Stimulated activated CD4-positive, alpha-beta T cell treated with anti-CD3 and anti-CD28 coated beads, TNF-alpha, amount 100 ng/mL, for 24 hours (primary cell): Measurements from ENCODE around the gene GJE1.
A peak's percentile ranks its signal among the peaks of the same experiment; 100 is the strongest.
"Not testable (repeated sequence)": the region's sequence is repeated elsewhere in the genome, so short reads cannot be mapped to it uniquely, and the experiment has no call there.

Source experiments
- DNase-seq, 3 experiments: peaks; one replicate each; pipeline ENCODE4 v3.0.0-alpha.2; 2020; ENCODE audit warnings: low read depth in 3 of 3

GJE1 gene, protein sequence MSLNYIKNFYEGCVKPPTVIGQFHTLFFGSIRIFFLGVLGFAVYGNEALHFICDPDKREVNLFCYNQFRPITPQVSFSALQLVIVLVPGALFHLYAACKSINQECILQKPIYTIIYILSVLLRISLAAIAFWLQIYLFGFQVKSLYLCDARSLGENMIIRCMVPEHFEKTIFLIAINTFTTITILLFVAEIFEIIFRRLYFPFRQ

DNA sequence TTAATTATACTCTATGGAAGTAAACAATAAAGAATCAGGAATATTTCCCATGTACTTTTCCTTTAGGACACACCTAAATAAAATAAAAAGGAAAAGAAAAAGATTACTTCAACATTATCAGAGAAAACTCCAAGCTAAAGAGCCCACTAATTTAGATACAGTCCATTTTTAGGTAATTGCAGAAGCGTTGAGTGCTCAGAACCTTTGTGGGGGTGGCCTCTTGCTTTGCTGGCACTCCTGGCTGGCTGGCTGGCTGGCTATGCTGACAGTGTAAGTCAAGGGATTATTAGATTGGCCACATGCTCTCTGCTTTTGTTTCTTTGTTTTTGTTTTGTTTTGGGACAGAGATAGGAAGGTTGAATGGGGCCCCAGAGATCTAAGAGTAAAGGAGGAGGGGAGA, at the start of gene GJE1:
TSS of gene GJE1 (plus strand) at position 301 of the 400 bp plus-strand sequence. CDS start 234 bp downstream, outside the sequence.
- DNase-seq, result no peak

DNA sequence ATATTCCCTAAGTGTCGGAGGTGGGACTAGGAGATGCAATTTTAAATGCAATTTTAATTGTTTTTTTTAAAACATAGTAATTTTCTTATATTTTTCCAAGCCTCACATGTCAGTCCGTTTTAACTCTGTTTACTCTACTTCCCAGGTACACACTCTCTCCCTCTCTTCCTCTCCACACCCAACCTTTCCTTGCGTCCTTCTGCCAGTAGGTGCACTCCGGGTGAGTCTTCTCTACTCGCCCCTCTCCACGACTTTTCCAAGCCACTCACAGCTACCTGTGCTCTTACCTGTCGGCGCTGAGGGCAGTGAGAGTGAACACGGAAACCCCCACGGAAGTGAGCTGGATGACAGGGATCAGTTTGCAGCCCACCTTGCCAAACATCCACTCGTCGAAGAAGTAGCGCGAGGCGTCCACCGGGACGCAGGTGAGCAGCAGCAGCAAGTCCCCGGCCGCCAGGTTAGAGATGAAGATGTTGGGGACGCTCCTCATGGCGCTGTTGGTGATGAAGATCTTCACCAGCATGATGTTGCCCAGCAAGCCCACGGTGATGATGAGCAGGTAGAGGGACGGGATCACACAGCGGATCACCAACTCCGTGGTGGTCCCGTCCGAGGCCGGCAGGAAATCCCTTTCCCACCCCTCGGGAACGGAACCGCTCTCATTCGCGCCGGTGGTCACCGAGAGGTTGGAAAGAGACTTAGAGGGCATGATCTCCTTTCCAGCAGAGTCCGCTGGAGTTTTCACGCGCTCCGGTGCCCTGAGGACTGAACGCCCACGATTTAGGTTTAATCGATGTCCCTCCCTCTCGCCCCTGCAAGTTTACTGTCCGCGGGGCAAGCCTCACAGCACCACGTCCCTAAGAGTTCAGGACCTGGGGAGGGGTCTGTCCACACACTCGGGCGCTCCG, 44.5 kb upstream of the GJE1 start:
- no peak for DNase-seq

DNA sequence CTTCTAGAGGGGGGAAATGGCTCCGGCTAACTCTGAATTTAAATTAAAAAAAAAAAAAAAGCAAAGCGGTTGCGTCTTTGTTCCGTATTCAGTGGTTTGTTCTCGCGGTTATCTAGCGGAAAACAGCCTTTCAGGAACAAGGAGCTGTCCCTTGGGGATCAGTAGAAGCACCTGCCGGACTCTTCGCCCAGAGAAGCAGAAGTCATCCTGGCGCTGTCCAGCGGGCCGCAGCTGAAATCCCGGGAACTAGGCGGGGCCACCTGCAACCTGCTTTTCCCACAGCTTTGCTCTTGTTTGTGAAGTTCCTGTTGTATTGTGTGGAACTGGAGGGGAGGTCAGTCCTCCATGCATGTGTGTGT, 43.9 kb upstream of the GJE1 start:
- no peak for DNase-seq

DNA sequence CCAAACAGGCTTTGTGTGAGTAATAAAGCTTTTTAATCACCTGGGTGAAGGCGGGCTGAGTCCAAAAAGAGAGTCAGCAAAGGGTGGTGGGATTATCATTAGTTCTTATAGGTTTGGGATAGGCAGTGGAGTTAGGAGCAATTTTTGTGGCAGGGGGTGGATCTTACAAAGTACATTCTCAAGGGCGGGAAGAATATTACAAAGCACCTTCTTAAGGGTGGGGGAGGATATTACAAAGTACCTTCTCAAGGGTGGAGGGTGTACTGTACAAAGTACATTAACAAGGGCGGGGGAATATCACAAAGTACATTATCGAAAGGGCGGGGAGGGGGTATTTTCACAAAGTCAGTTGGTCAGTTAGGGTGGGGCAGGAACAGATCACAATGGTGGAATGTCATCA, 27.9 kb upstream of the GJE1 start:
- DNase-seq, result not testable (repeated sequence)

DNA sequence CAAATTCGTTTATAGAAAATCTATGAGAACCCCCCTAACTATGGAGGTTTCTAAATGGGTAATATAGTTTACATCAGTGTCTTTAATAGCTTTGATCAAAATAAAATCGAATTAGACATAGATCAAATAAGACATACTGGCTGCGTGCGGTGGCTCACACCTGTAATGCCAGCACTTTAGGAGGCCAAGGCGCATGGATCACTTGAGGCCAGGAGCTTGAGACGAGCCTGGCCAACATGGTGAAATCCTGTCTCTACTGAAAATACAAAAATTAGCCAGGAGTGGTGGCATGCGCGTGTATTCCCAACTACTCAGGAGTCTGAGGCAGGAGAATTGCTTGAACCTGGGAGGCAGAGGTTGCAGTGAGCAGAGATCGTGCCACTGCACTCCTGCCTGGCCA, 21.9 kb upstream of the GJE1 start:
- DNase-seq, result not testable (repeated sequence)

DNA sequence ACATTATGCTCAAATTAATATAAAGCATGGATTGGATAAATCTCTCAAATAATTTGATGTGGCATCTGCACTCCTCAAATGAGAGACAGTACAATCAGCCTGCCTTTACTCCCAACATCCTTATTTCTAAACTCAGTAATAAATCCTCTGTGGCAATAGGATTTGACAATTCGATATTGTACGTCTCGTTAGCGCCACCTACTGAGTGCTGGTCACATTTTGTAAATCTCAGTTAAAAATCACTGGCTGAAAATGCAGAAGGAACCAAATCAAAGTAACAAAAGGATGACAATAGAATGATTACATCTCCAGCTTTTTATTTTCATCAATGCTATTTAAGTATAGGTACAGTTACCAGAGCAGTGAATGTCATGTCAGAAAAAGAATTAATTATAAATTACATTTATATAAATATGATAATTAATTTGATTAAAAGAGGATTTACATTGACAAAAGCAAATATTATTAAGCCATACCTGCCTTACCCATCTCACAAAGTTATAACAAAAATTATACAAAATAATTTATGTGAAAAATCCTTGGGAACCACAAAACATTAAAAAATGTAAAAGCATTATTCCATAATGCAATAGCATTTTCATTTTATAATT, 20.2 kb upstream of the GJE1 start:
- DNase-seq, result peak; percentile 21 to 63 (median 62)

DNA sequence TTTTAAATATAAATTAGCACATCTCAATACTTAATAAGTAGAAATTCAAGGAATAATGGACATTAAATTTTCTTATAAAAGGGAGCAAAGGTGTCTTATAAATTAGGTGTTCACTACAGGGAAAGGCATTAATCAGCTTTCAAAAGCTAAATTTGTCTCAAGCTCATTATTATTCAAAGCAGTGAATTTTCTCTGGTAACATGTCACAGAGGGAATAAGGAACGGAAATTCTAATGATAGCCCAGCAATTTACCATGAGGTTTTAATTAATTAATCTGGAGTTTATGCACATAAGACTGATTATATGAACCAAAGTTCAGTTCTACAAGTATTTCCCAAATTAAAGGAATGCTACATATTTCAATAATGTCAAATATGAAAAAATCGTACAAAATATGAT, 15.4 kb upstream of the GJE1 start:
- no peak for DNase-seq

DNA sequence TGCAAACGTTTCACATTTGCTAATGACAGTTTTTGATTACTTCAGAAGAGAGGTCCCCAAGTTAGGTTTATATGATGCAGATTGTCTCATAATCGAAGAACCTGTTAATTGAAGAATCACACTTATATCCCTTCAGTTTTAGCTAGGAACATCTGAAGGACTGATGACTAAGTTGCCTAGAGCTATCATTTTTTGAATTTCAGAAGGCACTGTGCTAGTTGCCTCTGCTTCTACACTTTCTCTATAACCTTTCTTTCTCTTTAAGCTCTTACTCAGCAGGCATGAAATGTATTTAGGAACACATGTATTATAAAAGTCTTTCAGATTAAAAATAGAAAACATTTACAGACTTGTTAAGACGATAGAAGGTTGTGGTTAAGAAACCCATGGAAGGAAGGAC, 14.4 kb upstream of the GJE1 start:
- DNase-seq, result no peak

DNA sequence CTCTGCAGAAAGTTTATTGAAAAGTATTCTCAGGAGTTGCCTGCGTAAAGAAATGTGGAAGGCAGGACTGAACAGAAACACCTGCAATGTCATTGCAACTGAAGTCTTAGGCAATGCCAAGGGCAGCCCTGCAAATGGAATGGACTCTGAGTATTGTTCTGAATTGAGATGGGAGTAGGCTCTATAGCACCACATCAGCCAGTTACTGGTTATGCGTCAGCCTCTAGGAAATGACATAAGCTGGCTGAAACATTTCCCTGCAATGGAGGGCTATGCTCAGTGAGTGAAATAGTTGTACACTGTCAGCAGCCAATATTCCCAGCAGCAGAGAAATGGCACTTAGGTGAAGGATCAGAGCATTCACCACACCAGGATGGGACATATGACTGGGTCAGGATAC, 13.8 kb upstream of the GJE1 start:
- DNase-seq, result no peak

DNA sequence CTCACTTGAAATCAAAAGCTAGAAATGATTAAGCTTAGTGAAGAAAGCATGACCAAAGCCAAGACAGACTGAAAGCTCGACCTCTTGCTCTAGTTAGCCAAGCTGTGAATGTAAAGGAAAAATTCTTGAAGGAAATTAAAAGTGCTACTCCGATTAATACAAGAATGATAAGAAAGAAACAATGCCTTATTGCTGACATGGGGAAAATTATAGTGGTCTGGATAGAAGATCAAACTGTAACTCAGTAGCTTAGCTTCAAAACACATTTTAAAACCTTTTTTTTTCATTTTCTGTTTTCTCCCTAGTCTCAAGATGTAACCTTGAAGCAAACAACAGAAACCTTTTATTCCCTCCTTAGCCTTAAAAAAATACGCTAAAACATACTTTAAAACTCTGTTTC, 11.4 kb upstream of the GJE1 start:
- DNase-seq, result no peak

DNA sequence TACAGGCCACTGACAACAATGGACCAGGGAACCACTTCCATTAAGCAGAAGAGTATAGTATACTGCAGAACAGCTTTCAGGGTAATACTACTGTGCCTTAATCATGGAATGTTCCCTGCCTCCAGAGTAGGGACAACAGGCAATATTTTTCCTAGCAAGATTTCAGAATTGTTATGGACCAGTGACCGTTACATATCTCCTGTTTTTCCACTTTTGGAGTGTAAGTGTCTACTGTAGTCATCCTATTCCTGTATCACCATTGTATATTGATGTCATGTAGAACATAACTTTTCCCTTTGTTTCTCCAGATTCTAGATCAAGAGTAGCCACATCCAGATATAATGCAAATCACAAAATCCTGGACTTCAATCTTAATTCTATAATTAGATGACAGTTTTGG, 1.9 kb upstream of the GJE1 start:
- DNase-seq, result no peak

DNA sequence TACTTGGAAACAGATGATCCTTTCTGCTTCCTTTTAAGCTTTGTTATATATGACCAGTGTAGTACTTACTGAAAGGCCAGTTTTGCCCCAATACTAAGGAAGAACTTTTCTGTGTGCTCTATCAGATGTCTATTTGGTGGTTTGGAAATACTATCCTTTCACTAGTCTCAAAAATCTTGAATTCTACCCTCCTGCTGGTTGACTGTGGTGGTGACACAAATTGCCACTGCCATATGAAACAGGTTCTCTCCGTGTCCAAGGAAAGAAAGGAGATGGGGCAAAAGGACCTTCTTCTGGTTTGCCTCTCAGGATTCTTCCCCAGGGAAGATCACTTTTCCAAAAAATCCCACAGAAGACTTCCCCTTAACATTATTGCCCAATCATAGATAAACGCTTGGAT, 6.2 kb downstream of the GJE1 start:
- DNase-seq, result no peak

DNA sequence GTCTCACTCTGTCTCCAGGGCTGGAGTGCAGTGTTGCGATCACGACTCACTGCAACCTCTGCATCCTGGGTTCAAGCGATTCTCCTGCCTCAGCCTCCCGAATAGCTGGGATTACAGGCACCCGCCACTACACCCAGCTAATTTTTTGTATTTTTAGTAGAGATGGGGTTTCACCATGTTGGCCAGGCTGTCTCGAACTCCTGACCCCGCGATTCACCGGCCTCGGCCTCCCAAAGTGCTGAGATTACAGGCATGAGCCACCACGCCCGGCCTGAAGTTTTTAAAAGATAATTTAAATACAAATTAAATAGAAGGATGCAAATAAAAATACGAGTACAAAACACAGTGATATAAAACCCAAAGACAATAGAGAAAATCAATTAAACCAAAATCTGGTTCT, 8.8 kb downstream of the GJE1 start:
- not testable (repeated sequence) for DNase-seq

DNA sequence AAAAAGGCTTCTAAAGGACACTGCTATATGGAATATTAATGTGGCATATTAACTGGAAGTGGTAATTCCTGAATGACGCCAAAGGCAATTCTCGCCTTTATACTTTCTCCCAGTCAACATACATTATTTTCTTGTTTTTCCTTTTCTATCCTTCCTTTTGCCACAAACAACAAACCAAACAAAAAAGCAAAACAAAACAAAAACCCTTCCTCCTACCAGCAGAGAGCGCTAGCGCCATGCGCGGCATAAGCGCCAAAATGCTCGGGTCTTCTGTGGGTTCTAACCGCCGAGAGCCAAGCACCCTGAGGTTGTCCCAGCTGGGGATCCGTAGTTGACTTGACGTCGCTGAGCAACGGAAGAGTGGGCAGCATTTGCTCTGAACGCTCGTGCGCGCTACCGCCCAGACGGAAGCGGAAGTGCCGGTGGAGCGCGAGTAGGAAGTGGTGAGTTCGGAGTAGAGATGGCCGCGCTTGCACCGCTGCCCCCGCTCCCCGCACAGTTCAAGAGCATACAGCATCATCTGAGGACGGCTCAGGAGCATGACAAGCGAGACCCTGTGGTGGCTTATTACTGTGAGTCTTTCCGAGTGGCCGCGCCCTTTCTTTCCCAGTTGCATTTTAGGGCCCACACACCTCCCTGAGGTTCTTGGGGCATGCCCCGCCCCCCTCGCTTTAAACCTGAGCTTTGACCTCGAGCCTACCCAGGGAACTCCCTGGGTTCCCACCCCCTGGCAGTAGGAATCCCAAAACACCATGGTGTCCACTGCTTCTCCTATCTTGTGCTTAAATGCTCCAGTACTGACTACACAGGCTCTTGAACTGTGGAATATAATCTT, 14.3 kb downstream of the GJE1 start, which contains the start of the genes NMBR and VTA1:
TSS of gene NMBR (minus strand) at position 295 of the 835 bp plus-strand sequence. CDS start 58,464 bp downstream, outside the sequence.
TSS of gene VTA1 (plus strand) at position 436 of the 835 bp plus-strand sequence. CDS start at position 461, 25 bp downstream.
- peak; percentile 93 to 96 (median 94) for DNase-seq

DNA sequence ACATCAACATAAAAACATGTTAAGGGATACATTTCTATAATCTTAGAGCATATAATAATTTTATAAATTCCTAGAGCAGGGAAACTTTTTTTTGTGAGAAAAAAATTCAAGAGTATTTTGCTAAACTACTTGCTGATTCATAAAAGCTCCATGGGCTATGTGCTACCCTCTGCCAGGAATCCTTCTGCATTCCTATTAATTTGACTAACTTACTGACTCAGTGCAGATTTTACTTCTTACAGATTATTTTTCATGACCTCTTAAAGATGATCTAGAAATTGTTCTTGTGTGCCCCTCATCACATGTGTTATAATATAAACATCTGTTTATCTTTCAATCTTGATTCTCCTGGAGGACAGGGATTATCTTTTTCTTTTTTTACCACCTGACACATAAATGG, 20.0 kb downstream of the GJE1 start:
- DNase-seq, result no peak

DNA sequence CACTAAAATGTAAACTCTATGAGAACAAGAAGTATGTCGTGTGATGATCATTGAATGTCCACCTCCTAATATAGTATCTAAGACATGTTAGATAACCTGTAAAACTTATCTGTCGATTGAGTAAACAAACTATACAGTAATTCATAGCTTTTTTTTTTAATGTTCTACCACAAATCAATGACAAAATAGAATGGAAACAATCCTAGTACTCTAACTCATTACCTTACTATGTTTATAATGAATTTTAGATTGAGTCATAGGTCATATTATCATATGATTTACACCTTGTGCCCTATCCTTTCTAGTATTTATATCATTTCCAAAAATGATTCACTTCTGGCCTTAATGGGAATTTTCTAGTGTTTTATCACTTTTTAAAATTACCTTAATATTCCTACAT, 20.5 kb downstream of the GJE1 start:
- no peak for DNase-seq

DNA sequence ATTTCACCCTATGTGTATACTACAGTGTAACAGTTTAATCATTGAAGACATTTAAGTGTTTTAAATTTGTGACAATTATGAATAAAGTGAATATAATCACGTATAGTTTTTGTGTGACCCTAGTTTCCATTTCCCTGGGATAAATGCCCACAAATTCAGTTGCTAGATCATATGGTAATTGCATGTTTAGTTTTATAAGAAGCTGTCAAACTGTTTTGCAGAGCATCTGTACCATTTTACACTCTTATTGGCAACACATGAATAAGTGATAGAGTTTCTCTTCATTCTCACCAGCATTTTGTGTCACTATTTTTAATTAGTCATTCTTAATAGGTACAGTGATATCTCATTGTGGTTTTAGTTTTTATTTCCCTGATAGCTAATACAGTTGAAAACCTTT, 21.6 kb downstream of the GJE1 start:
- DNase-seq, result no peak

DNA sequence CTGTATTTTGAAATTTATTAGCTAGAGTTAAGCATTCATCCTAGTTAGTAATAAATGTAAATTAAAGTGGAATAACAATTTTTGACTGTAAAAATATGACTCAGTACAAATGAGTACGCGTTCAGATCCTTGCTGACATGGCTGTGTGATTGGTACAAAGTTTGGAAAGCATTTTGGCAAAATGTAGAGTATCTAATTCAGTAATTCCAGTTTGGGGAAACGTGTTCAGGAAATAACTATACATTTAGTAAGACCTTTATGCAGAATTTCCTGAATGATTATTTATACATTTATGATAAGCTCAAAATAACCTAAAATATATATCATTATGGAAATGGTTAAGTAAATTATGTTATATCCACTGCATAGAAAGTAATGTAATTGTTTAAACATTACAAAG, 22.4 kb downstream of the GJE1 start:
- DNase-seq, result no peak

DNA sequence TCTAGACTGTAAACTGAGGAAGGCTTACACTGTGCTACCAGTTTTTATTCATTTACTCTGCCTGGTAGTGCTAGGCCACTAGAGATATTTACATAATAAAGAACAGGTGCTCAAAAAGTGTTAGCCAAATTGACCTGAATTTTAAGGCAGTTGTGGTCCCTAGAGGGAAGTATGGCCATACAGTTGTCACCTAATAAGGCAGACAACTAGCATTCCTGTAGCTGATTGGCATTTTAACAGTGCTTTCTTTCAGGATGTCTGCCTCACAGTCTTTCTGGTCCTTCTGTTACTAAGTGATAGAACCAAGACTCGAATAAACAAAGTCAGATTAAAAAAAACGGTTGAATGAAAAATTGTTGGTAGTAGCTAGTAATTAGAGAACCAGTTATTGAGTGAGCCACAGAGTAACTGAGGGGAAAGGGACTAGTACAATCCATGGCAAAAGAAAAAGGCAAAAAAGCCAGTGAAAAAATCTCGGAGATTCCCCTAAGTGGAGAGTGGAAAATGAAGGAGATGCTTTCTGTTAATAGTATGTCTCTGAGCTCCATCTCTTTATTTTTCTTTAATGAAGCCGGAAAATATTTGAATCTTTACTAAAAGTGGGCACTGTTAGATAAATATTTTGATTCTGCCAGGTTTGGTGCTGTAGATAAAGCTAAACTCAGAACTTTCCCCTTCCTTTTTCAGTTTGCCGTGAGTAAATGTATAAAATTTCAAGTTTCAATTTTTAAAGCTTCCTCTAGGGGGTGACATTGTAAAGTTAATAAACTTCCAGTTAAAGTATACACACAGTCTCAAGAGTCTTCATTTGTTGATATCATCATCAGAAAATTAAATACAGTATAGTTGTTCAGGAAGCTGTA, 23.4 kb downstream of the GJE1 start:
- no peak for DNase-seq

DNA sequence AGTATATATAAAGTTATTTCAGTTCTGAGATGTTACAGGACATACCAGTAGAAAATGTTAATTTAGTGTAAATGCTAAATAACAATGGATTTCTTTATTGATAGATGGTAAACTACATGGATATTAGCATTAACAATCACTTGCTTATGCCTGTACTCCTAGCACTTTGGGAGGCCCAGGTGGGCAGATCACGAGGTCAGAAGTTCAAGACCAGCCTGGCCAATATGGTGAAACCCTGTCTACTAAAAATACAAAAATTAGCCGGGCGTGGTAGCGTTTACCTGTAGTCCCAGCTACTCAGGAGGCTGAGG, 24.0 kb downstream of the GJE1 start:
- DNase-seq, result not testable (repeated sequence)

DNA sequence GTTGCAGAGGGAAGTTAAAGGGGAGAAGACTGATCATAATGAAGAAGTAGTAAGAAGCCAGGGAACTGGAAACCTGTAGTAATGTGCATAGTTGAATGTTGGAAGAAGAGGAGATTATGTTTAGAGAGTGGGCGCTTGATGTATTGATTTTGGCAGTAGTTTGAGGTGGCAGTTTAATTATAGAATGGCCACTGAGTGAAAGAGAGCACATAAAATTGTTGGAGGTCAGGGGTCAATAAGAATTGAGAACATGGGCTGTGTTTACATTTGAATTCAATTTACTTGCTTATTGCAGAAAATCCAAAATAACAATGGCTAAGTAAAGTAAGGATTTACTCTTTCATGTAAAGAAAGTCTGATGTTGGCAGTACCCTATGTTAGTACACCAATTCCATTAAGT, 30.1 kb downstream of the GJE1 start:
- no peak for DNase-seq
